Measurements from ENCODE around the gene RPL32. TPM values are rescaled to one million over a fixed set of nuclear protein-coding genes. Genes with fewer than 3 reads are reported as not detected.

Gene RPL32
- total RNA-seq, result 1,000 to 10,000 TPM; 1,159 to 2,367 (median 1,696) TPM

DNA sequence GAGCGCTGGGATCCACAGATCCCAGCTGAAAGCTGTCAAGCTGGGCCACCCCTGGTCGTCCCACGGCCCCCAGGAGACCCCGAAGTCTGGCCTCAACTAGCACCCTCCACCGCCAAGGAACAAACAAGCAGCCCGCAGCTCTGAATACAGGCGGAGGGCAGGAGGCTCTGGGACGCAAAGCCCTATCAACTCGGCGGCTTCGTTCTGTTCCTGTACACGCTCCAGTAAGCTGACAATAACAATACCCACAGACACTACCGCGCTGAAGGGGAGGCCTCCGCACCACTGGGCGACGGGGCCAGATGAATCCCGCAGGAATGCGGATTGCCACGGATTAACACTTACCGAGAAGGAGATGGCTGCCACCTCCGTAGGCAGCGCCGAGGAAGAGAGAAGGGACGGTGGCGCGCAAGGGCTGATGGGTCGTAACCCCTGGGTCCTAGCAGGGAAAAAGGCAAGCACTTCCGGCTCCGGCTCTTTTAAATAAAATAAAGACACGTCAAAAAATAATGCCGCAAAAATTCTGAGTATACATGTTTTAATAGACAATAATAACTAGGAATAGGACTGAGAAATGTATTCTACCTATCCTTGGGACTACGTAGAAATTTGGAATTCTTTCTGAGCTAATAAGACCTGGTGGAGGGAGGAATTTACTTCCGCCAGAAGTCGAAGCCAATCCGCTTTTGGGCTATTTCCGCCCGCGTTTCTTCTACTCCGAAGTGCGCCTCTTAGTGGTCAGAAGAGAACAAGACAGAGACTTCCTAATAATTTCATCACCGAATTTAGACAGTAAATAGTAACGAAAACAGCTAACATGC, at the start of gene RPL32:
TSS of gene RPL32 (minus strand) at position 417 of the 821 bp plus-strand sequence. CDS start 1,328 bp downstream, outside the sequence.
- WGBS, result under 1% methylated on average over 23 of the region's 43 CpGs

DNA sequence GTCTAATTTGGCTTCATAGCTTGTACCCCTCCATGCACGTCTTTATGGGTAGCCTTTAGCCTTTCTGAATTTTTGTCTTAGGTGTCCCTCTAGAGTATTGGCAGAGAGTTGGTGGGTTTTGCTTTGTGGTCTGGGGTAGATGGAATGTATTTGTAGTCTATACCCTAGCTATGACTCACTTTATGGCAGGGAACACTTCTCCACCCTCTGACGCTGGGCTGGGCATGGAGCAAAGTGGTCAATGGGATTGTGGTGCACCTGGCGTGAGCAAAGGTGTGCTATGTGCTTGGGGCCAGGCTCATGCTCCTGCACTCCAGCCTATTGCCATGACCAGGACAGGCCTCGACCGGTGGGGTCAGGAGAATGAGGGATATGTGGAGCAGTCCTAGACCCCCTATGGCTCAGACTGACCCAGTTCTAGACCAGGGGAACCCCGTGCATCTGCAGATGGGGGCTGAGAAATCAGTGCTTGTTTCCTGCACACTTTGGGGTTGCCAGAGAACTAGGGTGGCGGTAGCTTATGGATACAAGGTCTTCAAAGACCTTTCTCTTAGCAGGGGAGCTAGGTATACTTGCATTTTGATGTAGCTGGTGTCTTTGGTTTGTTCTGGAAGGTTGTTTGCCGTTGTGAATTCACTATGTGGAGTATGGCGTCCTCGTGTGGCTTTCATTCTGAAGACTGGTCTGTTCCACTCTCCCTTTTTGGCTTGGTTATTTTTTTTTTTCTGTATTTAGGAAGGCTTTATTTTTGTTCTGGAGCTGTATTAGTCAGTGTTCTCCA, 49.4 kb upstream of the RPL32 start:
- 91% methylated on average over 9 of the region's 10 CpGs for WGBS

More for the DNA sequence above, at the start of gene RPL32:
- no peaks in the 10 kb centered on the region for H3K27me3 ChIP-seq
- H3K4me1 ChIP-seq, result peaks cover 40% of the 10 kb centered on the region
- peaks cover 34% of the 10 kb centered on the region for H3K36me3 ChIP-seq
- peak within 1 kb of the TSS; percentile 90 for H3K4me3 ChIP-seq
- TF ChIP-seq, protein P1, sequence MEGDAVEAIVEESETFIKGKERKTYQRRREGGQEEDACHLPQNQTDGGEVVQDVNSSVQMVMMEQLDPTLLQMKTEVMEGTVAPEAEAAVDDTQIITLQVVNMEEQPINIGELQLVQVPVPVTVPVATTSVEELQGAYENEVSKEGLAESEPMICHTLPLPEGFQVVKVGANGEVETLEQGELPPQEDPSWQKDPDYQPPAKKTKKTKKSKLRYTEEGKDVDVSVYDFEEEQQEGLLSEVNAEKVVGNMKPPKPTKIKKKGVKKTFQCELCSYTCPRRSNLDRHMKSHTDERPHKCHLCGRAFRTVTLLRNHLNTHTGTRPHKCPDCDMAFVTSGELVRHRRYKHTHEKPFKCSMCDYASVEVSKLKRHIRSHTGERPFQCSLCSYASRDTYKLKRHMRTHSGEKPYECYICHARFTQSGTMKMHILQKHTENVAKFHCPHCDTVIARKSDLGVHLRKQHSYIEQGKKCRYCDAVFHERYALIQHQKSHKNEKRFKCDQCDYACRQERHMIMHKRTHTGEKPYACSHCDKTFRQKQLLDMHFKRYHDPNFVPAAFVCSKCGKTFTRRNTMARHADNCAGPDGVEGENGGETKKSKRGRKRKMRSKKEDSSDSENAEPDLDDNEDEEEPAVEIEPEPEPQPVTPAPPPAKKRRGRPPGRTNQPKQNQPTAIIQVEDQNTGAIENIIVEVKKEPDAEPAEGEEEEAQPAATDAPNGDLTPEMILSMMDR (IDR thresholded peaks at IDR 0.05), result peak; percentile 84 to 85
- TF ChIP-seq POLR2A (IDR thresholded peaks at IDR 0.05) (peak; percentile 84 to 91), EP300 (IDR thresholded peaks at IDR 0.05) (no peak), POLR2AphosphoS5 (IDR thresholded peaks at IDR 0.05) (peak; percentile 95 to 99 (median 98))
- H3K9me3 ChIP-seq, result no peaks in the 10 kb centered on the region
- peak within 1 kb of the TSS; percentile 93 for H3K27ac ChIP-seq
- peak; percentile 94 to 95 for DNase-seq (ENCODE audit: low spot score in 2 of 2)

DNA sequence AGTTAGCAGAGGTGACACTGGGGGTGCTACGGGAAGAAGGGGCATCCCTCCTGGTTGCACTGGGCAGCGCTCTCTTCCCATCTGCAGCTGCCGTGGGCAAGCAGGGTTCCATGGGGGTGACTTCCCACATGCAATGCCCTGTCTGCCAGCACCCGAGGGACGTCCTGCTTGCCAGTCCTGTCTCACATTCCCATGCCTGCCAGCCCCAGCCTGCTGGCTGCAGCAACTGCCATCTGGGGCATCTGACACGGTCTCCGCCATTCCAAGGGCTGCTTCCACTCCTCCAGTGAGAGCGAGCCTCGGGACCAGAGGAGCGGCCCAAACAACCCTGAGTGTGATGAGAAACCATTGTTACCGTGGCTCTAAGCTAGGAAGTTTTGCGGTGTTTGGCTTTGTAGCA, 45.4 kb upstream of the RPL32 start:
- 83% methylated on average over 5 of the region's 12 CpGs for WGBS
- H3K27me3 ChIP-seq, result peaks cover 7% of the 10 kb centered on the region
- H3K36me3 ChIP-seq, result no peaks in the 10 kb centered on the region
- no peaks in the 10 kb centered on the region for H3K9me3 ChIP-seq
- H3K27ac ChIP-seq, result no peak overlapping the region
- no peak for TF ChIP-seq EP300 (IDR thresholded peaks at IDR 0.05)
- no peak for TF ChIP-seq POLR2A (IDR thresholded peaks at IDR 0.05)
- no peak for TF ChIP-seq POLR2AphosphoS5 (IDR thresholded peaks at IDR 0.05)
- TF ChIP-seq, protein P1 (IDR thresholded peaks at IDR 0.05), result no peak
- DNase-seq (ENCODE audit: low spot score in 2 of 2), result no peak
- H3K4me3 ChIP-seq, result no peak overlapping the region
- peaks cover 8% of the 10 kb centered on the region for H3K4me1 ChIP-seq

More for the DNA sequence above, 49.4 kb upstream of the RPL32 start:
- Histone ChIP-seq H3K9me3 (no peaks in the 10 kb centered on the region), H3K27ac (no peak overlapping the region), H3K27me3 (peaks cover 7% of the 10 kb centered on the region), H3K4me3 (no peak overlapping the region), H3K4me1 (peaks cover 8% of the 10 kb centered on the region), H3K36me3 (no peaks in the 10 kb centered on the region)
- TF ChIP-seq POLR2A (IDR thresholded peaks at IDR 0.05) (no peak), EP300 (IDR thresholded peaks at IDR 0.05) (no peak), POLR2AphosphoS5 (IDR thresholded peaks at IDR 0.05) (no peak)
- TF ChIP-seq, protein P1 (IDR thresholded peaks at IDR 0.05), result no peak
- DNase-seq (ENCODE audit: low spot score in 2 of 2), result no peak

DNA sequence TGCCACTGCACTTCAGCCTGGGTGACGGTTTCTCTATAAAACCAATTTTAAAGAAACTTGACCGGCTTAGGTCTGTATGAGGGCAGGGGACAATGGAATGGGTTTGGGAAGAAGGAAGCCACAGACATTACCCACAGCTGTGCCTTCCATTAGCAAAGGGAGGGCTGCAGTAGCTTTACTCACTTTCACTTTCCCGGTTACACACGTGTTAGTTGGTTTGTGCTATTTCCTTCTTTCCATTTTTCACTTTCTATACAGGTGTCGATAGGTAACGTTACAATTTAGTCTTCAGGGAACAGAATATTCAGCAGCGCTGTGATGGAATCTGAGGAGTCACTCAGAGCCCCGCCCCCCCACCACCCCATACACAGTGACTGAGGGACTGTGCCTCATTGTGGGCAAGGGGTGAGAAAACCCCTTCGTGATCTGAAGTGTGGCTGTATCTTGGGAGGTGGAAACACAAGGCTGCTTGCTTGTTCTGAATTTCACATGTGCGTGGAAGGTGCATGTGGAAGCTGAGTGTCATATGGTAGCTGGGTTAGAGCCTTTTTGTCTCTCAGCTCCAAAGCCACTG, 44.8 kb upstream of the RPL32 start:
- 70% methylated on average over 10 of the region's 10 CpGs for WGBS
- no peak for TF ChIP-seq POLR2AphosphoS5 (IDR thresholded peaks at IDR 0.05)
- H3K36me3 ChIP-seq, result no peaks in the 10 kb centered on the region

DNA sequence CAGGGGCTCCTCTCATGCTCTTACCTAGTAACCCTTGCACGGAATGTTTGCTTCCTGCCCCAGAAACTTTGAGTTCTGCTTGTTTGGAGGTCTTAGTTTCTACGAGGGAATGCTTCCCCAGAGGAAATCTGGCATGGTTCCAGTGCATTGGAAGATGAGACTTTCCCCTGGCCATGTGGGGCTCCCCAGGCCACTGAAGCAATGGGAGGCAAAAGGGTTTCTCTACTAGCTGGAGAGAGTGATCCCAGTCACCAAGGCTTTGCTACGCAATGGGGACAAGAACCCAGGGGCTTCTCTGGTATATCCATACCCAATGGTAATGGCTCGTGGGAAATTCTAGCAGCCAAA, 44.2 kb upstream of the RPL32 start:
- no peak for DNase-seq (ENCODE audit: low spot score in 2 of 2)
- no peaks in the 10 kb centered on the region for H3K36me3 ChIP-seq
- peaks cover 7% of the 10 kb centered on the region for H3K27me3 ChIP-seq
- H3K27ac ChIP-seq, result no peak overlapping the region
- H3K9me3 ChIP-seq, result no peaks in the 10 kb centered on the region
- no peak for TF ChIP-seq POLR2AphosphoS5 (IDR thresholded peaks at IDR 0.05)
- TF ChIP-seq, protein P1 (IDR thresholded peaks at IDR 0.05), result no peak
- no peak for TF ChIP-seq EP300 (IDR thresholded peaks at IDR 0.05)
- no peak for TF ChIP-seq POLR2A (IDR thresholded peaks at IDR 0.05)
- H3K4me1 ChIP-seq, result peaks cover 7% of the 10 kb centered on the region
- no peak overlapping the region for H3K4me3 ChIP-seq
- 100% methylated on average over 2 of the region's 4 CpGs for WGBS

More for the DNA sequence above, 44.8 kb upstream of the RPL32 start:
- no peak for DNase-seq (ENCODE audit: low spot score in 2 of 2)
- peaks cover 7% of the 10 kb centered on the region for H3K27me3 ChIP-seq
- no peak overlapping the region for H3K4me3 ChIP-seq
- H3K4me1 ChIP-seq, result peaks cover 7% of the 10 kb centered on the region
- no peak overlapping the region for H3K27ac ChIP-seq
- H3K9me3 ChIP-seq, result no peaks in the 10 kb centered on the region
